SK-N-SH treated with all-trans-retinoic acid at 6 μM for 48 hours (cell line): ENCODE results near the gene CXCR5.
A peak's percentile ranks its signal among the peaks of the same experiment; 100 is the strongest.

Experiments
- ATAC-seq: fragments of 200-7000 bp; cut with Tn5 transposase; 3 replicates; pipeline ENCODE4 v1.9.1; 2020; ENCODE audit warnings: mild to moderate bottlenecking, moderate library complexity
- CREB5 ChIP-seq: fragments of 250-450 bp; sonication (Bioruptor Pico); IDR thresholded peaks from 2 replicates; pipeline ENCODE4 v1.5.1; 2020; ENCODE audit warnings: low read depth, mild to moderate bottlenecking, moderate library complexity
- CSDC2 ChIP-seq: fragments of 250-450 bp; sonication (Bioruptor Pico); IDR thresholded peaks from 2 replicates; pipeline ENCODE4 v1.5.0; 2020; ENCODE audit warnings: mild to moderate bottlenecking, moderate library complexity
- CSRNP3 ChIP-seq: fragments of 250-450 bp; sonication (Bioruptor Pico); IDR thresholded peaks from 2 replicates; pipeline ENCODE4 v1.5.1; 2021; ENCODE audit warnings: mild to moderate bottlenecking, moderate library complexity
- ESRRG ChIP-seq: fragments of 250-450 bp; sonication (Bioruptor Pico); IDR thresholded peaks from 2 replicates; pipeline ENCODE4 v1.6.1; 2021; ENCODE audit warnings: mild to moderate bottlenecking
- PPARA ChIP-seq: fragments of 250-450 bp; sonication (Bioruptor Pico); IDR thresholded peaks from 2 replicates; pipeline ENCODE4 v1.5.0; 2020; ENCODE audit warnings: mild to moderate bottlenecking, borderline replicate concordance
- RARB ChIP-seq: fragments of 250-450 bp; sonication (Bioruptor Pico); IDR thresholded peaks from 2 replicates; pipeline ENCODE4 v1.8.0; 2021; ENCODE audit warnings: mild to moderate bottlenecking, moderate library complexity
- SNAI2 ChIP-seq: fragments of 250-450 bp; sonication (Bioruptor Pico); IDR thresholded peaks from 2 replicates; pipeline ENCODE4 v1.5.0; 2020; ENCODE audit warnings: mild to moderate bottlenecking, moderate library complexity
- TCF4 ChIP-seq: fragments of 250-450 bp; sonication (Bioruptor Pico); IDR thresholded peaks from 2 replicates; pipeline ENCODE4 v1.8.0; 2021; ENCODE audit warnings: mild to moderate bottlenecking, moderate library complexity, borderline replicate concordance
- TOX ChIP-seq: fragments of 250-450 bp; sonication (Bioruptor Pico); IDR thresholded peaks from 2 replicates; pipeline ENCODE4 v1.8.0; 2021; ENCODE audit warnings: mild to moderate bottlenecking, moderate library complexity, borderline replicate concordance
- ZFP3 ChIP-seq: fragments of 250-450 bp; sonication (Bioruptor Pico); IDR thresholded peaks from 2 replicates; pipeline ENCODE4 v1.5.0; 2020; ENCODE audit warnings: mild to moderate bottlenecking, moderate library complexity
- ZFP30 ChIP-seq: fragments of 450-650 bp; formaldehyde crosslinking; IDR thresholded peaks from 2 replicates; pipeline ENCODE4 v1.5.0; 2022; ENCODE audit warnings: mild to moderate bottlenecking, moderate library complexity
- ZNF565 ChIP-seq: fragments of 450-650 bp; formaldehyde crosslinking; conservative IDR thresholded peaks from 2 replicates; pipeline ENCODE4 v1.5.0; 2020; ENCODE audit warnings: low read depth, mild to moderate bottlenecking, moderate library complexity
- ZNF70 ChIP-seq: fragments of 450-650 bp; formaldehyde crosslinking; IDR thresholded peaks from 2 replicates; pipeline ENCODE4 v1.5.0; 2020; ENCODE audit warnings: mild to moderate bottlenecking, moderate library complexity
- ZNF8 ChIP-seq: fragments of 450-650 bp; formaldehyde crosslinking; IDR thresholded peaks from 2 replicates; pipeline ENCODE4 v1.5.0; 2020; ENCODE audit warnings: mild to moderate bottlenecking, moderate library complexity

CXCR5 gene

GRCh38 chr11:118939953-118940598 lies 56.4 kb downstream of the CXCR5 start:
- ATAC-seq: peak; percentile 23; the same call in 2 of the 3 replicates
- TF ChIP-seq ZNF565 (CRISPR knock-in tag) (no peak), RARB (CRISPR knock-in tag) (no peak), CSRNP3 (CRISPR knock-in tag) (no peak), ESRRG (CRISPR knock-in tag) (no peak), CREB5 (CRISPR knock-in tag) (no peak)

GRCh38 chr11:118947091-118947490 lies 63.4 kb downstream of the CXCR5 start:
- no peak for ATAC-seq
- TF ChIP-seq SNAI2 (CRISPR knock-in tag) (no peak), ZFP30 (CRISPR knock-in tag) (no peak), TOX (no peak), TCF4 (CRISPR knock-in tag) (no peak), ZNF70 (CRISPR knock-in tag) (no peak), PPARA (no peak), ZNF8 (CRISPR knock-in tag) (no peak), CSDC2 (CRISPR knock-in tag) (no peak), ZFP3 (CRISPR knock-in tag) (no peak)
- TF ChIP-seq, all 23 proteins: peak for 0
